H1 (cell line): ENCODE results near the gene OLFM1. TPM values are rescaled to one million over a fixed set of nuclear protein-coding genes. Genes with fewer than 3 reads are reported as not detected.

Experiments used
- CTCF ChIA-PET: fragments of 300-600 bp; sonication (Branson Sonifier 250); formaldehyde crosslinking; loops from one replicate; lab custom pipeline; 2021; ENCODE audit not compliant: partially characterized antibody; lab: Charles Lee
- POLR2A ChIA-PET: fragments of 300-600 bp; sonication (Branson Sonifier 250); formaldehyde crosslinking; loops from one replicate; lab custom pipeline; 2021; ENCODE audit warnings: inconsistent platforms; ENCODE audit not compliant: partially characterized antibody; lab: Charles Lee
- DNase-seq, 2 experiments: peaks; one replicate each; pipeline versions ENCODE4 v3.0.0 to v3.0.0-alpha.2; 2010 to 2022; ENCODE audit warnings: low spot score in 2 of 2, low read depth in 1 of 2, mixed read lengths in 1 of 2
- FAIRE-seq: peaks from 2 replicates; lab custom pipeline; 2011; peaks lifted over from hg19 to GRCh38; lab: Jason Lieb, UNC
- H2AFZ ChIP-seq: 2 replicates; pipeline ENCODE4 v1.8.1; 2012; ENCODE audit warnings: low read length, inconsistent platforms
- H2AK5ac ChIP-seq: 2 replicates; pipeline ENCODE4 v1.6.1; 2013; ENCODE audit warnings: low read depth, low read length
- H2BK120ac ChIP-seq: replicated peaks from 2 replicates; pipeline ENCODE3; 2013; ENCODE audit warnings: low read depth, low read length, inconsistent platforms
- H2BK12ac ChIP-seq: 2 replicates; pipeline ENCODE4 v1.6.1; 2013; ENCODE audit warnings: low read depth, low read length
- H2BK15ac ChIP-seq: 2 replicates; pipeline ENCODE4 v1.6.1; 2013; ENCODE audit warnings: low read length
- H2BK20ac ChIP-seq: 2 replicates; pipeline ENCODE4 v1.6.1; 2013; ENCODE audit warnings: low read length
- H2BK5ac ChIP-seq: 2 replicates; pipeline ENCODE4 v1.6.1; 2013; ENCODE audit warnings: low read depth, low read length
- H3K14ac ChIP-seq: 2 replicates; pipeline ENCODE4 v1.6.1; 2013; ENCODE audit warnings: inconsistent platforms; ENCODE audit not compliant: insufficient read length
- H3K18ac ChIP-seq: 2 replicates; pipeline ENCODE4 v1.6.1; 2013; ENCODE audit warnings: low read length; ENCODE audit errors: extremely low read depth
- H3K23ac ChIP-seq: 2 replicates; pipeline ENCODE4 v1.6.1; 2013; ENCODE audit warnings: inconsistent platforms; ENCODE audit not compliant: insufficient read length
- H3K23me2 ChIP-seq: 2 replicates; pipeline ENCODE4 v1.6.1; 2013; ENCODE audit warnings: low read depth, low read length
- H3K27ac ChIP-seq: 2 replicates; pipeline ENCODE4 v1.6.1; 2011; ENCODE audit warnings: low read depth, low read length, inconsistent platforms
- H3K27me3 ChIP-seq, 4 experiments: replicated peaks in 1 of 4; 1 replicate in 1 of 4; 2 replicates in 3 of 4; pipeline versions ENCODE4 v1.6.1 to v1.8.1; 2011 to 2013; ENCODE audit warnings: low read length in 3 of 4, mild to moderate bottlenecking in 3 of 4, inconsistent platforms in 2 of 4, mixed read lengths in 2 of 4, moderate library complexity in 1 of 4; ENCODE audit not compliant: control insufficient read depth in 3 of 4, insufficient read depth in 3 of 4; ENCODE audit errors: extremely low read depth in 1 of 4
- H3K36me3 ChIP-seq, 4 experiments: 2 replicates each; pipeline versions ENCODE4 v1.6.1 to v1.8.1; 2011 to 2013; ENCODE audit warnings: mild to moderate bottlenecking in 4 of 4, low read length in 3 of 4, moderate library complexity in 2 of 4, control low read depth in 1 of 4, inconsistent platforms in 1 of 4; ENCODE audit not compliant: insufficient read depth in 4 of 4, control insufficient read depth in 2 of 4
- H3K4ac ChIP-seq: replicated peaks from 2 replicates; pipeline ENCODE3; 2013; ENCODE audit warnings: low read length, low read depth, mixed read lengths, inconsistent platforms; ENCODE audit not compliant: insufficient read length
- H3K4me1 ChIP-seq, 4 experiments: replicated peaks in 1 of 4; 1 replicate in 1 of 4; 2 replicates in 3 of 4; pipeline versions ENCODE4 v1.6.1 to v1.8.1; 2011 to 2013; ENCODE audit warnings: low read length in 3 of 4, inconsistent platforms in 2 of 4, mixed read lengths in 1 of 4; ENCODE audit not compliant: insufficient read depth in 4 of 4, control insufficient read depth in 3 of 4
- H3K4me2 ChIP-seq, 2 experiments: 2 replicates each; pipeline versions ENCODE4 v1.6.1 to v1.8.1; 2011 to 2013; ENCODE audit warnings: low read depth in 2 of 2, low read length in 2 of 2, control low read depth in 1 of 2, inconsistent platforms in 1 of 2, mild to moderate bottlenecking in 1 of 2; ENCODE audit not compliant: insufficient read depth in 1 of 2
- H3K4me3 ChIP-seq, 4 experiments: fragments of 200-600, 300-600 bp in 1 of 4; sonication (generic), shearing (Covaris generic), sonication (Bioruptor Twin) in 1 of 4; 2 replicates each; pipeline versions ENCODE4 v1.5.1 to v1.8.1; 2011 to 2016; ENCODE audit warnings: low read length in 4 of 4, low read depth in 3 of 4, control low read depth in 2 of 4, inconsistent platforms in 2 of 4, mild to moderate bottlenecking in 2 of 4, mixed read lengths in 1 of 4, moderate library complexity in 1 of 4; ENCODE audit not compliant: insufficient read depth in 2 of 4; ENCODE audit errors: extremely low read depth in 1 of 4
- H3K56ac ChIP-seq: replicated peaks from 2 replicates; pipeline ENCODE3; 2013; ENCODE audit warnings: low read depth, mild to moderate bottlenecking, mixed read lengths, low read length, inconsistent platforms; ENCODE audit not compliant: insufficient read length
- H3K79me1 ChIP-seq: 2 replicates; pipeline ENCODE4 v1.6.1; 2013; ENCODE audit warnings: low read depth, low read length, control low read depth
- H3K79me2 ChIP-seq, 2 experiments: 2 replicates each; pipeline versions ENCODE4 v1.6.1 to v1.8.1; 2012 to 2013; ENCODE audit warnings: low read length in 2 of 2, mild to moderate bottlenecking in 2 of 2, inconsistent platforms in 1 of 2; ENCODE audit not compliant: insufficient read depth in 2 of 2, control insufficient read depth in 1 of 2
- H3K9ac ChIP-seq, 4 experiments: replicated peaks in 1 of 4; 1 replicate in 1 of 4; 2 replicates in 3 of 4; pipeline versions ENCODE4 v1.6.1 to v1.8.1; 2011 to 2013; ENCODE audit warnings: low read depth in 3 of 4, low read length in 3 of 4, control low read depth in 2 of 4, mild to moderate bottlenecking in 2 of 4, moderate library complexity in 2 of 4, inconsistent platforms in 1 of 4; ENCODE audit errors: extremely low read depth in 1 of 4
- H3K9me3 ChIP-seq, 2 experiments: 2 replicates each; pipeline versions ENCODE4 v1.6.1 to v1.8.1; 2012 to 2013; ENCODE audit warnings: mild to moderate bottlenecking in 2 of 2, moderate library complexity in 2 of 2, control low read depth in 1 of 2, inconsistent platforms in 1 of 2, low read depth in 1 of 2, low read length in 1 of 2, mixed read lengths in 1 of 2; ENCODE audit not compliant: insufficient read depth in 2 of 2
- H4K20me1 ChIP-seq, 2 experiments: replicated peaks in 1 of 2; 2 replicates each; pipeline versions ENCODE3 to v1.8.1; 2011 to 2013; ENCODE audit warnings: inconsistent platforms in 2 of 2, low read length in 2 of 2, mild to moderate bottlenecking in 1 of 2; ENCODE audit not compliant: insufficient read depth in 2 of 2, control insufficient read depth in 1 of 2
- H4K5ac ChIP-seq: 2 replicates; pipeline ENCODE4 v1.6.1; 2013; ENCODE audit warnings: low read length, low read depth, mixed read lengths, inconsistent platforms; ENCODE audit not compliant: insufficient read length
- H4K8ac ChIP-seq: 2 replicates; pipeline ENCODE4 v1.8.0; 2013; ENCODE audit warnings: mild to moderate bottlenecking, moderate library complexity, low read length, inconsistent platforms; ENCODE audit not compliant: insufficient read depth; ENCODE audit errors: extremely low read depth
- H4K91ac ChIP-seq: replicated peaks from 2 replicates; pipeline ENCODE3; 2013; ENCODE audit warnings: low read length, mixed read lengths, inconsistent platforms; ENCODE audit not compliant: insufficient read length
- BCL11A ChIP-seq, 2 experiments: IDR thresholded peaks; one replicate each; pipeline ENCODE4 v1.6.1; 2011; ENCODE audit warnings: low read depth in 2 of 2, low read length in 2 of 2, mild to moderate bottlenecking in 2 of 2
- CBX8 ChIP-seq: fragments of 300-800, 300-1000 bp; sonication (generic); IDR thresholded peaks from 2 replicates; pipeline ENCODE4 v1.7.1; 2016; ENCODE audit warnings: low read depth, low read length, borderline replicate concordance
- CHD1 ChIP-seq: IDR thresholded peaks from 2 replicates; pipeline ENCODE4 v1.6.1; 2012; ENCODE audit warnings: low read depth, low read length, improper control_type of control experiment
- CTCF ChIP-seq, 3 experiments: IDR thresholded peaks; 1 replicate in 2 of 3; 2 replicates in 1 of 3; pipeline versions ENCODE4 v1.5.1 to v1.6.1; 2011; ENCODE audit warnings: low read length in 3 of 3, mild to moderate bottlenecking in 3 of 3, inconsistent platforms in 2 of 3, low read depth in 1 of 3, moderate library complexity in 1 of 3; ENCODE audit not compliant: insufficient read depth in 1 of 3; ENCODE audit errors: control extremely low read depth in 1 of 3
- HDAC6 ChIP-seq: IDR thresholded peaks from one replicate; pipeline ENCODE4 v1.7.1; 2012; ENCODE audit warnings: low read depth, mild to moderate bottlenecking, inconsistent platforms, low read length, moderate library complexity
- KDM1A ChIP-seq: fragments of 200-600, 300-600 bp; sonication (generic); IDR thresholded peaks from 2 replicates; pipeline ENCODE4 v1.7.1; 2016; ENCODE audit warnings: mild to moderate bottlenecking, low read length, borderline replicate concordance
- SP4 ChIP-seq: IDR thresholded peaks from 2 replicates; pipeline ENCODE4 v1.6.1; 2012; ENCODE audit warnings: low read length, inconsistent platforms
- TAF1 ChIP-seq: IDR thresholded peaks from 2 replicates; pipeline ENCODE4 v1.6.1; 2011; ENCODE audit warnings: mild to moderate bottlenecking, low read depth, low read length
- YY1 ChIP-seq: IDR thresholded peaks from 2 replicates; pipeline ENCODE4 v1.6.1; 2011; ENCODE audit warnings: low read depth, mild to moderate bottlenecking, low read length
- WGBS, 2 experiments: shearing (Covaris generic) in 1 of 2; methylation state at CpG; one replicate each; pipeline versions ENCODE4 v1.1.6 to v1.1.7; 2013 to 2015; ENCODE audit warnings: low lambda C conversion rate in 2 of 2, mixed read lengths in 2 of 2, inconsistent platforms in 1 of 2, low coverage in 1 of 2, missing lambda C conversion rate in 1 of 2; ENCODE audit not compliant: insufficient replicate concordance in 2 of 2, insufficient coverage in 1 of 2, insufficient read length in 1 of 2; ENCODE audit errors: extremely low coverage in 1 of 2, missing lambda C conversion rate in 1 of 2; 5-methylcytosine and 5-hydroxymethylcytosine counted together
- polyA plus RNA-seq, 7 experiments: library from polyadenylated mRNA; depleted of rRNA in 3 of 7; stranded (reverse) in 5 of 7; unstranded in 2 of 7; fragments of >200 nt in 5 of 7; fragments of 200-250 nt in 2 of 7; gene quantifications; 1 replicate in 5 of 7; 2 replicates in 1 of 7; 4 replicates in 1 of 7; pipeline versions ENCODE4 v1.2.1 to v1.2.3, GENCODE V29; 2011 to 2013; ENCODE audit warnings: missing spikeins in 2 of 7, mixed read lengths in 2 of 7
- total RNA-seq: library from RNA; stranded (reverse); fragmentation: NEBNext Ultra II Directional; extraction: Animal tissue kit (Norgen Biotek cat#: 25700); gene quantifications from 2 replicates; pipeline ENCODE4 v1.2.1, GENCODE V29; 2021

The OLFM1 gene
- total and polyA plus RNA-seq, 2 of the 8 experiments (the other 6 are each of a cell fraction or from before 2014, with no cell fraction given): 53.0 to 53.4 TPM

DNA sequence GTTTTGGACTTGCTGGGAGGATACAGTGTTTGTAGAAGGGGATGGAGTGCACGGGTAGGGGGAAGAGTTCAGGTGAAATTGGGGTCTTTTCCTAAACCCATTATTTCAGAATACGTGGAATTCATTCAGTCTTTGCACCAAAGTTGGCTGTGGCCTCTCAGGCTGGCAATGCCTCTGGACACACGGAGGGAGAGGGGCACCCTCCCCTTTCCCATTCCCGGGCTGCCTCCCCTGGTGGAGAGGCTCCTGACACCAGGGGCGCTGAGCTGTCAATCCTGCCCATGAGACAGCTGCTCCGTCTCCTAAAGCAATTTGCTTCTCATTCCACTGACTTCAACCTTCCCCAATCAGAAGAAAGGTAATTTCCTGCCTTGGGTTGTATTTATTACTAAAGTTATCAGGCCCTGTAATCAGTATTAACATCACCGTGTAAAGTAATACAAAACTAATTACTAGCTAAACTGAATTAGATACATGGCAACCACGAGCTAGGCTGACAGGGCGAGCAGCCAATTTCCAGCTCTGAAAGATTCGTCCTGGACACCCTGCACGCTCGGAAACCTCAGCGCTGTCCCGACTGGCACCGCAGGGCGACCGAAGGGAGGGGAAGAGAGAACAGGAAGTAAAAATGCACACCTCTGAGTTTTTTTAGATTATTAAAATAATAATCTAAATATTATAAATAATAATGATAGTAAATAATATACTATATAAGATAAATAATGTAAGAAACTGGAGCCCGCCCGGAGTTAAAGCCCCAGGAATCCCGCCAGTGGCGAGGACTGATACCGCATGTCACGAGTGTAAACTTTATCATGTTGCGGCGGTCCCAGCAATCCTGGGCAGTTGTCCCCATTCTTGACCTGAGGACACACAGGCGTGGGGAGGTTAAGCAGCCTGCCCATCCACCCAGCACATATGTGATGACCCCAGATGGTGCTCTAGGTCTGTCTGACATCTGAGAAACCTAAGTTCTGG, 6.9 kb upstream of the OLFM1 start:
- Histone ChIP-seq H3K79me1 (peaks cover 2% of the 10 kb centered on the region), H4K8ac (no peak overlapping the region), H2BK15ac (no peak overlapping the region), H3K18ac (no peak overlapping the region), H3K27me3 (peaks cover 0 to 12% (median 11%) of the 10 kb centered on the region in 4 experiments; a peak in 5 of 7 replicates), H2AFZ (no peak overlapping the region), H3K4me2 (no peak overlapping the region), H3K9ac (no peak overlapping the region), H3K27ac (no peak overlapping the region), H3K4me1 (peaks cover 0 to 14% (median 7%) of the 10 kb centered on the region in 4 experiments; a peak in 6 of 7 replicates), H3K23ac (no peak overlapping the region), H3K79me2 (no peaks in the 10 kb centered on the region; a peak in 1 of 4 replicates), H3K4ac (no peak overlapping the region), H2AK5ac (no peak overlapping the region), H3K4me3 (no peak overlapping the region), H4K20me1 (peaks cover 2 to 16% of the 10 kb centered on the region in 2 experiments), H2BK12ac (no peak overlapping the region), H3K9me3 (no peaks in the 10 kb centered on the region), H3K56ac (no peak overlapping the region), H2BK5ac (no peak overlapping the region), H3K23me2 (peaks cover 5% of the 10 kb centered on the region; the same call in 1 of the 2 replicates), H4K5ac (no peak overlapping the region), H2BK120ac (no peak overlapping the region), H2BK20ac (no peak overlapping the region), H3K14ac (no peak overlapping the region), H3K36me3 (no peaks in the 10 kb centered on the region), H4K91ac (no peak overlapping the region)
- DNase-seq: no peak
- POLR2A ChIA-PET: interaction anchor here (0.6 kb wide), 1 partner anchor 180 kb away, joined by 3 read pairs; no protein-coding TSS in a partner anchor
- 90% methylated on average over 26 of the region's 26 CpGs; no CpG with 5 or more reads in 1 of the 2 experiments for WGBS, 2 experiments
- FAIRE-seq: no peak
- CTCF ChIA-PET: interaction anchor here (0.8 to 12.6 kb wide), 5 partner anchors 10 to 333 kb away, joined by 3 to 137 read pairs (median 3); no protein-coding TSS in a partner anchor
- TF ChIP-seq HDAC6 (no peak), CBX8 (no peak), KDM1A (no peak), YY1 (no peak), SP4 (no peak), CHD1 (no peak), CTCF (IDR thresholded peaks at IDR 0.05; ENCODE audit: control extremely low read depth in 1 of 3, insufficient read depth in 1 of 3, low read depth in 1 of 3, low read length in 3 of 3) (no peak), BCL11A (IDR thresholded peaks at IDR 0.05; ENCODE audit: low read depth in 2 of 2, low read length in 2 of 2) (no peak), TAF1 (no peak)
